ENCODE results near the gene EXOC3L1. TPM values are rescaled to one million over a fixed set of nuclear protein-coding genes. Genes with fewer than 3 reads are reported as not detected.

Gene EXOC3L1
- total and polyA plus RNA-seq, 2 of the 4 experiments (the other 2 are of a cell fraction), result not detected

- dilution Hi-C loops (cut with HindIII; ENCODE audit: low sequenced_read_pairs, unreplicated experiment) (no loop called here), intact Hi-C loops (cut with micrococcal nuclease) (no loop called here), in situ Hi-C loops (cut with MboI; ENCODE audit: low sequenced_read_pairs) (no loop called here)
- Histone ChIP-seq H3K4me2 (ENCODE audit: low read depth, low read length) (no peak overlapping the region), H2BK20ac (ENCODE audit: low read depth, low read length) (no peak overlapping the region), H3K36me3 (ENCODE audit: control insufficient read depth, insufficient read depth, low read length) (peaks cover 65% of the 10 kb centered on the region), H2BK5ac (ENCODE audit: low read depth, low read length, poor library complexity, severe bottlenecking) (no peak overlapping the region), H4K20me1 (ENCODE audit: insufficient read depth, low read length) (no peaks in the 10 kb centered on the region; the same call in 1 of the 2 replicates), H3K14ac (replicated peaks; ENCODE audit: low read depth, low read length) (no peak overlapping the region), H2AK5ac (ENCODE audit: low read depth, low read length) (peak overlapping the region; percentile 18; the same call in 1 of the 2 replicates), H4K8ac (ENCODE audit: low read depth in 2 of 2, low read length in 2 of 2) (no peak overlapping the region), H4K91ac (ENCODE audit: insufficient read depth, low read depth, low read length) (no peak overlapping the region), H3K27ac (ENCODE audit: insufficient read depth, low read length) (no peak overlapping the region), H3K4me1 (ENCODE audit: control insufficient read depth, insufficient read depth, low read length) (peaks cover 8% of the 10 kb centered on the region), H3K9ac (ENCODE audit: low read depth, low read length) (no peak overlapping the region), H3K4ac (ENCODE audit: low read depth, low read length) (no peak overlapping the region), H4K5ac (ENCODE audit: low read depth, low read length) (no peak overlapping the region), H3K4me3 (ENCODE audit: insufficient read depth, low read depth, low read length) (no peak overlapping the region), H2BK15ac (ENCODE audit: low read depth, low read length) (no peak overlapping the region), H2BK120ac (ENCODE audit: low read depth, low read length) (no peak overlapping the region), H3K79me1 (ENCODE audit: low read depth in 1 of 2, low read length in 2 of 2) (peaks cover 19 to 64% of the 10 kb centered on the region in 2 experiments; a peak in 3 of 4 replicates), H3K23ac (ENCODE audit: low read depth, low read length) (no peak overlapping the region), H2AFZ (replicated peaks; ENCODE audit: low read length, poor library complexity) (no peak overlapping the region), H3K9me1 (ENCODE audit: insufficient read depth, low read length) (peaks cover 15% of the 10 kb centered on the region), H3K18ac (ENCODE audit: low read depth, low read length) (no peak overlapping the region), H3K9me3 (ENCODE audit: control insufficient read depth, insufficient read depth, low read length) (no peaks in the 10 kb centered on the region), H3K56ac (ENCODE audit: extremely low read depth, insufficient read depth, low read length) (no peak overlapping the region), H3K27me3 (ENCODE audit: control insufficient read depth, insufficient read depth, low read length) (no peaks in the 10 kb centered on the region), H2AK9ac (replicated peaks; ENCODE audit: low read depth, low read length, poor library complexity) (peak overlapping the region; percentile 23)
- POLR2A ChIA-PET (ENCODE audit: unreplicated experiment), result no interaction called here
- CTCF ChIA-PET, result no interaction called here
- DNase-seq (no peak), ATAC-seq (ENCODE audit: low read depth) (no peak)
- BruUV-seq (replicated peaks), result no TSS peak
- TF ChIP-seq SMC3 (IDR thresholded peaks at IDR 0.05; ENCODE audit: low read depth, low read length), result no peak
- no peak for TF ChIP-seq RAD21 (IDR thresholded peaks at IDR 0.05; ENCODE audit: low read length)
- TF ChIP-seq MAFK (IDR thresholded peaks at IDR 0.05; ENCODE audit: low read depth, low read length), result no peak
- TF ChIP-seq NFE2L2 (IDR thresholded peaks at IDR 0.05; ENCODE audit: low read depth, low read length), result no peak
- no peak for TF ChIP-seq FOS (IDR thresholded peaks at IDR 0.05; ENCODE audit: low read depth, low read length)
- no peak for TF ChIP-seq CTCF (conservative IDR thresholded peaks at IDR 0.05; ENCODE audit: low read depth, low read length)
- no peak for TF ChIP-seq USF2 (IDR thresholded peaks at IDR 0.05; ENCODE audit: low read depth, low read length)
- TF ChIP-seq POLR2A (IDR thresholded peaks at IDR 0.05; ENCODE audit: low read depth, low read length), result no peak
- no peak for TF ChIP-seq CEBPB (IDR thresholded peaks at IDR 0.05; ENCODE audit: low read depth, low read length)
- no peak for TF ChIP-seq MAZ (IDR thresholded peaks at IDR 0.05; ENCODE audit: borderline replicate concordance, low read depth, low read length)
- no peak for TF ChIP-seq BHLHE40 (IDR thresholded peaks at IDR 0.05; ENCODE audit: low read depth, low read length)
- TF ChIP-seq RCOR1 (IDR thresholded peaks at IDR 0.05; ENCODE audit: insufficient replicate concordance, low read length), result no peak
- TF ChIP-seq CHD1 (IDR thresholded peaks at IDR 0.05; ENCODE audit: low read depth, low read length), result no peak
- TF ChIP-seq RFX5 (IDR thresholded peaks at IDR 0.05; ENCODE audit: low read depth, low read length), result no peak
- no peak for TF ChIP-seq MXI1 (IDR thresholded peaks at IDR 0.05; ENCODE audit: borderline replicate concordance, low read depth, low read length)
- TF ChIP-seq ELK1 (IDR thresholded peaks at IDR 0.05; ENCODE audit: borderline replicate concordance, low read depth, low read length), result no peak
- 100% methylated on average over 6 of the region's 17 CpGs; no CpG with 5 or more reads in 1 of the 2 experiments for WGBS, 2 experiments (ENCODE audit: extremely low coverage in 2 of 2, insufficient read length in 1 of 2)
Measured at GRCh38 chr16:67235816-67236562, 46.1 kb upstream of the EXOC3L1 start.
